Peyer's patch (tissue), 4 donors: Measurements from ENCODE around the gene ADORA2A. TPM values are rescaled to one million over a fixed set of nuclear protein-coding genes. Genes with fewer than 3 reads are reported as not detected.

Source experiments
- DNase-seq, 3 donors: peaks; one replicate each; pipeline ENCODE4 v3.0.0-alpha.2; 2017 to 2019
- H3K27ac ChIP-seq, 4 donors: fragments of 200-600 bp; sonication (generic); one replicate each; pipeline ENCODE4 v1.5.1; 2016 to 2019
- H3K27me3 ChIP-seq, 2 donors: fragments of 200-600 bp; sonication (generic); one replicate each; pipeline ENCODE4 v1.5.1; 2019
- H3K36me3 ChIP-seq, 3 donors: fragments of 200-600 bp; sonication (generic); one replicate each; pipeline ENCODE4 v1.5.1; 2016 to 2019
- H3K4me1 ChIP-seq, 4 donors: fragments of 200-600 bp; sonication (generic); one replicate each; pipeline ENCODE4 v1.5.1; 2016 to 2019
- H3K4me3 ChIP-seq, 4 donors: fragments of 200-600 bp; sonication (generic); 1 replicate in 3 of 4; 2 replicates in 1 of 4; pipeline ENCODE4 v1.5.1; 2016 to 2019; ENCODE audit warnings: mild to moderate bottlenecking in 1 of 4
- H3K9me3 ChIP-seq, 4 donors: fragments of 200-600 bp; sonication (generic); one replicate each; pipeline ENCODE4 v1.5.1; 2016 to 2019; ENCODE audit warnings: mild to moderate bottlenecking in 1 of 4
- CTCF ChIP-seq, 6 experiments: fragments of 450-650 bp in 4 of 6; fragments of 200-600 bp in 2 of 6; sonication (generic) in 1 of 6; IDR thresholded peaks; one replicate each; pipeline ENCODE4 v1.5.1; 2017 to 2019; ENCODE audit warnings: antibody characterized with exemption in 6 of 6, mild to moderate bottlenecking in 3 of 6, moderate library complexity in 1 of 6
- POLR2A ChIP-seq, 2 donors: fragments of 450-650 bp; IDR thresholded peaks; one replicate each; pipeline ENCODE4 v1.5.1; 2017; ENCODE audit warnings: antibody characterized with exemption in 2 of 2, mild to moderate bottlenecking in 2 of 2, moderate library complexity in 2 of 2
- total RNA-seq, 4 donors: library from RNA; depleted of rRNA; stranded (reverse); fragments of >200 nt; gene quantifications; one replicate each; pipeline ENCODE4 v1.1.0, GENCODE V29; 2016

ADORA2A gene
- total RNA-seq, 4 donors from 2014 or later, result 1.3 to 4.3 (median 2.6) TPM

GRCh38 chr22:24384131-24384530 lies 43.3 kb upstream of the ADORA2A start:
- Histone ChIP-seq H3K4me3 (no peak overlapping the region), H3K27me3 (no peaks in the 10 kb centered on the region), H3K4me1 (no peaks in the 10 kb centered on the region), H3K27ac (no peak overlapping the region), H3K9me3 (no peaks in the 10 kb centered on the region), H3K36me3 (peaks cover 0 to 20% (median 0%) of the 10 kb centered on the region in 3 donors)
- no peak for TF ChIP-seq POLR2A (IDR thresholded peaks at IDR 0.05)
- TF ChIP-seq CTCF (IDR thresholded peaks at IDR 0.05), result no peak
- DNase-seq, result no peak

DNA sequence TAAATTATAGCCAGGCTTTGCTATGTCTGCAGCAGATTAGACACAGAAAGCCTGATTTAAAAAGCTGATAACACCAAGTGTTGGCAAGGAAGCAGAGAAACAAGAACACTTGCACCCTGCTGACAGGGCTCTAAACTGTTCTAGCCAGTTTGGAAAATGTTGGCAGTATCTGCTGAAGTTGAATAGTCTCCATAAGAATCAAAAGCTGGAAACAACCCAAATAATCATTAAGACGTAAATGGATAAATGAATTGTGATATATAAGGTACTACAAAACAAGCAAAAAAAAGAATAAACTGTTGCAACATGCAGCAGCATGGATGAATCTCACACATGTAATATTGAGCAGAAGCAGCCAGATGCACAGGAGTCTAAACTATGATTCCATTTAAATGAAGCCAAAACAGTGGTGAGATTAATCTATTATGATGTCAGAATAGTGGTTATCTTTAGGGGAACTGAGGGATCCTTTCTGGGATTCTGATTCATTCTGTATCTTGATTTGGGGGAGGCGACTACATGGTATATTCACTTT lies 40.4 kb upstream of the ADORA2A start:
- no peaks in the 10 kb centered on the region for H3K9me3 ChIP-seq
- H3K4me3 ChIP-seq, result no peak overlapping the region
- TF ChIP-seq CTCF (IDR thresholded peaks at IDR 0.05), result no peak
- TF ChIP-seq POLR2A (IDR thresholded peaks at IDR 0.05), result no peak
- no peak overlapping the region for H3K27ac ChIP-seq
- H3K4me1 ChIP-seq, result peaks cover 0 to 10% (median 0%) of the 10 kb centered on the region in 4 donors
- DNase-seq, result no peak
- no peaks in the 10 kb centered on the region for H3K27me3 ChIP-seq
- peaks cover 0 to 7% (median 0%) of the 10 kb centered on the region in 3 donors for H3K36me3 ChIP-seq

DNA sequence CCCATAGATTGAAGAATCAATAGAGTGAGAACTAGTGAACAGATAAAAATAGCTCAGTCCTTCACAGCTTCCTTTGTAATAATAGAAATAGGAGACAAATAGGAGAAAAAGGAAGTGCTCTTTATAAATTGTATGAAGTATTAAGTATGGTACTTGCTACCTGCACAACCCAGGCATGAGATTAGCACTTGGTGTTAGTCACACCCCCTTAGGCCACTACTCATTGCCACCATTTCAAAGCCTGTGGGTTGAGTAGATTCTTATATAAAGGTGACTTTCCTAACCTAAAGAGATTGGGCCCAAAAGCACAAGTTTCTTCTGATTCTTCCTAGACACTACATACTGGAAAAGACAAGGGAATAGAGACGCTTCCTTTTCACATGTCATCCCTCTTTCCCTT lies 37.7 kb upstream of the ADORA2A start:
- DNase-seq, result no peak
- TF ChIP-seq CTCF (IDR thresholded peaks at IDR 0.05), result no peak
- TF ChIP-seq POLR2A (IDR thresholded peaks at IDR 0.05), result no peak
- H3K36me3 ChIP-seq, result no peaks in the 10 kb centered on the region
- no peak overlapping the region for H3K4me3 ChIP-seq
- no peaks in the 10 kb centered on the region for H3K9me3 ChIP-seq
- peaks cover 0 to 19% (median 0%) of the 10 kb centered on the region in 4 donors for H3K4me1 ChIP-seq
- peak overlapping the region in 1 of 4 donors; percentile 38 for H3K27ac ChIP-seq
- H3K27me3 ChIP-seq, result no peaks in the 10 kb centered on the region

DNA sequence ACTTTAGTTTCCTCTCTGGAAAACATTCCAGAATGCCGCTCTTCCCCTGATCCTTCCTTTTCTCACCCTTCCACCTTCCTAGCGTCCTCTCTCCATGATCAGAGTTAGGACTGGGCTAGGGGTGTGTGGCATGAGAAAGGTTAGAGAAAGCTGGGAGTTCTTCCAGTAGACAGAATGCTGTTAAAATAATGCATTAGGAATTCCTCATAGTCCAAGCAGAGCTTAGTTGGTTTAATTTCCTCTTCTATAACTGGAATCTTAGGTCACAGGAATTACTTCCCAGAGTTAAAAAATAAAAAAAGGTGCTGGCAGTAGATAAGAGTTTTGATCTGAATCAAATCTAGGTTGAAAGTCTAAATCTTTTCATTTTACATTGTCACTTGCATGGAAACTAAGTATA lies 37.2 kb upstream of the ADORA2A start:
- TF ChIP-seq POLR2A (IDR thresholded peaks at IDR 0.05) (no peak), CTCF (IDR thresholded peaks at IDR 0.05) (no peak)
- Histone ChIP-seq H3K4me3 (no peak overlapping the region), H3K9me3 (no peaks in the 10 kb centered on the region), H3K27ac (peak overlapping the region in 1 of 4 donors; percentile 38), H3K4me1 (peaks cover 0 to 19% (median 0%) of the 10 kb centered on the region in 4 donors), H3K27me3 (no peaks in the 10 kb centered on the region), H3K36me3 (no peaks in the 10 kb centered on the region)
- no peak for DNase-seq

DNA sequence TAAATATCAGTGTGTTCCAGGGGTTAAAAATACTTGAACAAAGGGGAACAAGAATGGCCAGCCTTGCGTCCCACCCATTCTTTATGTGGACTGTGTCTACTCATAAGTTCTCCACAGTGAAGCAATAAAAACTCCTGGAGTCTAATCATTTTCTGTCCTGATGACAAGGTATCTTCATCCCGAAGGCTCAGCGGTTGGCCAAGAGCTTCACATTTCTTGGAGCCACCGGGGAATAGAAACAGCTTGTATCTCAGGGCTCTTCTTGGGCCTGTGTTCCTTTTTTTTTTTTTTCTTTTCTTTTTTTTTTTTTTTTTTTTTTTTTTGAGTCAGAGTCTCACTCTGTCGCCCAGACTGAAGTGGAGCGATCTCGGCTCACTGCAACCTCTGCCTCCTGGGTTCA lies 36.8 kb upstream of the ADORA2A start:
- H3K9me3 ChIP-seq, result no peaks in the 10 kb centered on the region
- peaks cover 0 to 19% (median 0%) of the 10 kb centered on the region in 4 donors for H3K4me1 ChIP-seq
- H3K36me3 ChIP-seq, result peaks cover 0 to under 1% (median 0%) of the 10 kb centered on the region in 3 donors
- TF ChIP-seq POLR2A (IDR thresholded peaks at IDR 0.05) (no peak), CTCF (IDR thresholded peaks at IDR 0.05) (no peak)
- peak in 1 of 3 donors; percentile 48 for DNase-seq
- no peaks in the 10 kb centered on the region for H3K27me3 ChIP-seq
- H3K4me3 ChIP-seq, result no peak overlapping the region
- peak overlapping the region in 2 of 4 donors; percentile 4 to 38 for H3K27ac ChIP-seq
